Smooth muscle cell of the brain vasculature (primary cell): ENCODE measurements around the gene ROR1.

ENCODE experiments used
- DNase-seq: peaks from one replicate; pipeline ENCODE4 v3.0.0-alpha.2; 2012; ENCODE audit warnings: low read depth, low spot score

Gene ROR1

DNA sequence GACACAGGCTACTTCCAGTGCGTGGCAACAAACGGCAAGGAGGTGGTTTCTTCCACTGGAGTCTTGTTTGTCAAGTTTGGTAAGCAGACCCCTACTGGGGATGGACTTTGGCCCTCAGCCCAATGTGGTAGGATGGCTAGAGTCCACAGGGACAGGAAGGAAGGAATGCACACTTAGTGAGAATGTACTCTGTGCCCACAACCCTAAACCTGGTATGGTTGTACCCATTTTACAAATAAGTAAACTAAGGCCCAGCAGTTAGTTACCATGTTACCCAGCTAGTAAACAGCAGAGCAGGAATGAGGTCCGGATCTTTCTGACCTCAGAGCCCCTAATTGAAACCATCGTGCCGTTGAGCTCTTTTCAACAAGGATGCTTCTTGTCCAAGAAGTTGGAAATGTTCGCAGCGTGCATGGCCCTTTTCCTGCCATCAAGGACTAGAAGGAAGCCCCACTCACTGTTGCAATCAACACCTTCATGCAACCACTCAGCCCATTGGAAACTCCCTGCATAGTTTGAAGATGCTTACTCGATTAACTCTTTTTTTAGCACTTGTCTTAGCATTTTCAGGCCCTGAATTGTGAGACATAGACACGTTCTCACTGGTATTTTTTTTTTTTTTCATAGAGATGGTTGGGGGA is 276.2 kb downstream of the ROR1 start:
- DNase-seq: no peak

DNA sequence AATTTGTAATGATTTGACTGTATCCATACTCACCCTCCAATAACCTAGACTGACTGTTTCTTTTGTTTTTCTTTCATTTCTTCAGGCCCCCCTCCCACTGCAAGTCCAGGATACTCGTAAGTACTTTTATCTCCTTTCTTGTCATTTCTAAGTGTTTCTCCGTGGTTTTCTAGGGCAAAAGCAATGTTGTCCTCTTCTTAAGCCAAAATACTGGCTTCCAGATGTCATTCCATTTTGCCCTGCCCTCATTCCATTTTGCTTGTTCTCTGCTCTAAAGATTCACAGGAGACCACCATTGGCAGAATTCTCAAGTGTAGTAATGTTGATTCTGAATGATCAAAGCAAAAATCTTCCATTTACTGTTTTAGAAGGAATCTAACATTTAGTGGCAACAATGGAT is 276.8 kb downstream of the ROR1 start:
- no peak for DNase-seq

DNA sequence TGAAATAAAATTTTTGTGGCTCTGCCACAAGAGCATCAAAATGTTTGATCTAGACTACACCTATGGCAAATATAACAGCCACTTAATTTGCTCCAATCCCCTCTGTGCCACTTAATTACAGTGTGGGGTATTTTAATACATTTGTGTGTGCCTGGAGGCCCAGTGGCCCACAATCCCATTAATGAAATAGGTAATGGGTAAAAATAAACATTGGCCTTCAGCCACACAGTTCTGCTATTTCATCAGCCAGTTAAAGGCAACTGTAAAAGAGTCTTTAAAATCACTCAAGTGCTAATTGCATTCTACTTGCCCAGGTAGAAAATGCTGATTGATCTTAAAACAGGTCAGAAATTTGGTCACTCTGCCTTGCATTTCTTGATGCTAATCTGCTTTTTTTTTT is 278.0 kb downstream of the ROR1 start:
- no peak for DNase-seq

DNA sequence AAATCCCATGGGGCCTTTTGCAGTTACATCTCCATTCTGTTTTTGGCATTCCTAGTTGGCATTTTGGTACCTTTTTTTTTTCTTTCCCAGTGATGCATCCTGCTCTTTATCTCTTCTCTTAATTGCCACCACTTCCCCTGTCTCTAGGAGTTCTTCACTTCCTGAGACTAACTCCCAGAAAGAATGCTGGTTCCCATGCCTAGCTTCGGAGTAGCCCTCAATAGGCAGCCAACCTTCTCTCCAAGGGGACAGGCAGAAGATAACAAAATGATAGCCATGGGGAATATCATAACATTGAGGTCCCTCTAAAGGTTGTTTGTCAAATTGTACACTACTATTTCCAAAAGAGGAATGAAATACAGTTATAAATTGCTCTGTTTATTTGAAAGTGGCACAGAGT is 279.0 kb downstream of the ROR1 start:
- DNase-seq: no peak

DNA sequence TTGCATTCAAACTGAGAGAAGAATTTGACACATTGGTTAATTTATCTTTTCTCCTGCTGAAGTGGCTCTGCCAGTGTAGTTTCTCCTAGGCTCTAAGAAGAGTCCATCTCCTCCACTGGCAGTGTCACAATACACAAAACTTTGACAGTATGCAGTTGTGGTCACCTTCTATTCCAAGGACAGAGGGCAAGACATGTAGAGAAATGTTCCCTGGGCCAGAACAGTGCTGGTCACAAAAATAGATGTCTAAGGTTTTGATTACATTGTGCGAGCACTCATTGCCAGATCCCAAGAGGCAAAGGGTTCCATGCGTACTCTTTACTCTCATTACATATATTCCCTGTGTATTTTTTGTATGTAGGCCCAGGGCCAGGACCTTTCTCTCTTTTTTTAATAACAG is 281.5 kb downstream of the ROR1 start:
- no peak for DNase-seq

DNA sequence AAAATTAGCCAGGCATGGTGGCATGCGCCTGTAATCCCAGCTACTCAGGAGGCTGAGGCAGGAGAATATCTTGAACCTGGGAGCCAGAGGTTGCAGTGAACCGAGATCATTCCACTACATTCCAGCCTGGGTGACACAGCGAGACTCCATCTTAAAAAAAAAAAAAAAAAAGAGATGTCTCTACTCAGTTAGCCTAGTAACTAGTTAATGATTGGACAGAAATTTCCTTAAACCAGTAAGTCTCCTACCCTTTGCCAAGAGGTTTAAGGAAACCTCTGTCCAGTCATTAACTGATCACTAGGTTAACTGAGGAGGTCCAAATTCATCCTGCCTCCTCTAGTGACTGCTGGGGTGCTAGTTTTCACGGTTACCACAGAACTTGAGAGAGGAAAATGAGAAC is 285.7 kb downstream of the ROR1 start:
- no peak for DNase-seq

DNA sequence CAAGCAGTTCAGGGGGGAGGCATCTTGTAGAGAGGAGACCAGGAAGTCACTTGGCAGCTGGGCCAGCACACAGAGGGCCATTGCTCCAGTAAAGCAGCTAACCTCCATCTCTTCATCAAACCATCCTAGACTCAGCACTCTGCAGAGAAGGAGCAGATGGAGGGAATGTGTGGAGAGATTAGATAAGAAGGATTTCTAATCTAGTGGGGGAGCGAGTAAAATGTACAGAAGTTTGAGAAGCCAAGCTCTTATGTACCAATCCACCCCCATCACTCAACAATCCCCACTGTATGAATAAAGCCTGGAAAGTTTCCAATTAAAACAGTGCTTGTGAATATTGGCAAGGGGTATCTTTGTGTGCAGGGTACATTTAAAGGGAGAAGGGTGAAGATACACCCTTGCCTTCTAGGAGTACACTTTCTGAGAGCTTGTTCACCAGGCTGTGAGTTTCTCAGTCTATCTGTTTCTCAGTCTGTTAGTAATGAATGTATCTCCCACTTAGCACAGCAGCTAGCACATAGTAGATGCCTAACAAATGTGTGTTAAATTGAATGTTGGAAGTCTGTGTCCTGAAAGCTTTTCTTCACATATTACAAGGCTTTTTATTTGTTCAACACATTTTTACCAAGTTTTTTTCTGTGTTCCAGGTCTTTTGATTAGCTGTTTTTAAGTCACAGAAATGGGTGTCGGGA is 286.9 kb downstream of the ROR1 start:
- DNase-seq: no peak

DNA sequence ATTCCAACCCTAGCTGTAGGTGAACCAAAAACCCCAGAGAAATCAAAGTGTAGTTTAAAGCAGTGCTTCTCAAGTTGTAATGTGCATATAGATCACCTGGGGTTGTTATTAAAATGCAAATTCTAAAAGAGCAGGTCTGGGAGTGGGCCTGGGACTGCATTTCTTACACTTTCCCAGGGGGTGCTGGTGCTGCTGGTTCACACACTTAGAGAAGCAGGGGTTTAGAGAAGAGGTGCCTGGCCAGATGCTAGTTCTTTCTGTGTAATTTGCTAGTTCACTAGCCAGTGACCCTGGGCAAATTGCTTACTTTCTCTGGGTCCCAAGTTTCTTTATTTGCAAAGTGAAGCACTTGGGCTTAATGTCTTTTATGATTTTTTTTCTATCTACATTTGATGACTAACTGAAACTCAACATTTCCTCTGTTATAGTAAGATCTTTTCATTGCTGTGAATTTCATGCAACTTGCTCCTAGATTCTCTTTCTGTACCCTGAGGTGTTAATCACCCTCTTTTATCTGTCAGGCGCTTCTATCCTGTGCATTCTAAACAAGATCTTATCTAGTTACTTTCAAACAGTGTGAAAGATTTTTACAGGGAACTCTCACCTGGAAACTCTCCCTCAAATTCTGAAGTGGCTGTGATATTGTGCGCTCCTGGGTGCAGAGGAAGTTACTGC is 287.8 kb downstream of the ROR1 start:
- DNase-seq: no peak

DNA sequence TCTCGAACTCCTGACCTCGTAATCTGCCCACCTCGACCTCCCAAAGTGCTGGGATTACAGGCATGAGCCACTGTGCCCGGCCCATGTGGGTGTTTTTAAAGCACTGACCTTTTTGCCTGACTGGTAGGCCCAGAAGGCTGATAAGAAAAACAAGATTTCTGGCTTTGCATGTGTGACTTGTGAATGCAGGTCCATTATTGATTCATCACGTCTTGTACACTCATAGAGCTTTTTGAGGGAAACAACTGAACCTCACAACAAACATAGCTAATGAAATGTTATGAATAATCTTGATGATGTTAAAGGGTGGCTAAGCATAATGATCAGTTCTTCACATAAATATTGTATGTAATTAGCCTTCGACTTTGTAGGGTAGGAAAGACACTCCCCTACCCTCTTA is 288.7 kb downstream of the ROR1 start:
- no peak for DNase-seq

DNA sequence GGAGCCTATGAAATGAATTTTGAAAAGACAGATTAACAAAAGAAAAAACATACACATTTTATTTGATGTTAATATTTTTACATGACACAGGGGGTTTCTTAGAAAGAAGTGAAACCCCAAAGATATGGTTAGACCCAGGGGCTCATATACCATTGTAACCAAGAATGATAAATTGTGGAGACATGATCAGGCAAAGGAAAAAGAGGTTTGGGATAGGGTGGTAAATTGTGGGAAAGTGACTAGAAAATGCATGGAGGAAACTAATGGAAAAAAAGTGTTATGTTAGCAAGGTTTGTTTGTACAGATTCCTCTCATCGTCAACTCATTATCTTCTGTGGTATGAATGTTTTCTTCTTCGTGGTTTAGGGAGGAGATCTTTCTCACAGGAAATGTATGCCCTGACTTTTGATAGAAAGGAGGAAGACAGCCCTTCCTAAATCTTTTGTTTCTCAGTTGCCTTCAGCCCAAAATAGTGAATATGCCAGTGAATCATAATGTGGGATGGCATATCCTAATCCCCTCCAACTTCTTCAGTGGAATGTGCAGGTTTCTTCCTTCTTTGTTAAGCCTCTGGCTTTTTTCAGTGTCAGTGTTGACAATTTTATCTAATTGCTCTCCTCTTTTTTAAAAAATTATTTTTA is 289.2 kb downstream of the ROR1 start:
- DNase-seq: no peak

DNA sequence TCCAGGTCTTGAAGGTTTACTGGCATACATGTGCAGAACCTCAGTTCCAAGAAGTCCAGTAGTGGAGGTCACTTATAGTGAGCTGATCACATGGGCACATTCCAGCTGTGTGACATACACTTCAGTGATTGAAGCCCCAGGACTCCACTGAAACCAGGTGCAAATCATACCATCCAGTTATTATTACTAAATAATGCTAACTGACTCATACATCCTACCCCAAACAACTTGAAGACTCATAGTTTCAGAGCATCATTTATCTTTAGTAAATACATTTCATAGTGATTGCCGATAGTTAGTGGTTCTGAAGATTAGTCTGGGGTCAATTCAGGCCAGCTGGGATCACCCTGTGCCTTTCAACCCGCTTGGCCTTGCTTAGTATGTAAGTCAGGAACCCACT is 291.8 kb downstream of the ROR1 start:
- no peak for DNase-seq

DNA sequence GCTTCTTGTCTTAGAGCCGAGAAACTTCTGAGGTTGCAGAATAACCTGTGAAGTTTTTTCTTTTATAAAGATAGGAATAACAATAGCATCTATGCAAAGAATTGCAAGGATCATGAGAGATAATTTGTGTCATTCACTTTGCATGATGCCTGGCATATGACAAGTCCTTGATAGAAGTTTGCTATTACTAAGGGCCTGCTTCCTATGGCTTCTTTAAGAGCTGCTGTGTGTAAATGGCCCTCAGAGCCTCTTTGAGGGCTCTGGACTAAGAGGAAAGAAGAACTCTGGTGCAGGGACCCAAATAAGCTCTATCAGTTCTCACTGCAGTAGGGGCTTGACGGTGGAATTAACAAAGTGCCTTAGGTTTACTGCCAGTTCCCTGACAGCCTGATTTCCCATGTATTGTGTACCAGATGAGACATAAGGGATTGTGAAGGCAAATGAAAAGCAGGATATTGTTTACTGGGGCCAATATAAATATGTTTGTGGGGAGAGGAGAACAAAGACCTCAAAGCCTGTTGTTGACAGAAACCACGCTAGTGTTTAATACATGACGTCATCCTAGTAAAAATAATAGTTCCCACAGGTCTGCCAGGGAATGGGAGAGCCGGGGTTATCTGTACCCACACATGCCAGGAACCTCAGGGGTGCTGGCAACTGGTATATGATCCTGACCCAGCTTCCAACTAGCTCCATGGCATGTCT is 298.4 kb downstream of the ROR1 start:
- DNase-seq: no peak

DNA sequence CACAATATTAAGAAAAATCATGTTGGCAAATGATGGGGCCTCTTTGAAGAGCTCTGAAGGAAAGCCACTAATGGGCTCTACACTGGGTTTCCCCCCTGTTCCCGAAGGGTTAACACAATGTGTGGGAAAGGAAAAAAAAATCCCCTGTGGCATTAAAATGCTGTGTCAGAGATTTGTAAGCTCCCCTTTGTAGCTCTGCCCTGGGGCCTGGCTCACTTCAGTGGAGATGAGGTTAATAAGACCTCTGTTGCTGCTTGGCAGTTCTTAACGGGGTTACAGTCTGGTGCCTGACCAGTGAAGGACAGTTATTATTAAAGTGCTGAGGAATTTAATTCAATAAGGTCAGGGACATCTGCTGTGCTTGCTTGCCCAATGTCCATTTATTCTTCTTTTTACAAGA is 299.9 kb downstream of the ROR1 start:
- DNase-seq: no peak

DNA sequence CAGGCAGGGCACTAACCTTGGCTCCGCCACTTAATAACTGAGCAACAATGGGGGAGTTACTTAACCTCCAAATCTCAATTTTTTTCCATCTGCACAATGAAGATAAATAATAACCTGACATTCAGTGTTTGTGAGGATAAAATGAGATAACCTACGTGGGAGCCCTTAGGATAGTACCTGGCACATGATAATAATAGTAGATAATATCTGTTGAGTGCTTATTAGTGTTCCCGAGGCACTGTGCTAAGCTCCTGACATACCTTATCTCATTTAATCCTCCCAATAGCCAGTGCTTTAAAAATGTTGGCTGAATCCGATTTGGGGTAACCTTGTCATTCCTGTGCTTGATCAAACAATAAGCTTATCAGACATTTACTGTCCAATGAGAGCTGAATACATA is 300.9 kb downstream of the ROR1 start:
- no peak for DNase-seq

DNA sequence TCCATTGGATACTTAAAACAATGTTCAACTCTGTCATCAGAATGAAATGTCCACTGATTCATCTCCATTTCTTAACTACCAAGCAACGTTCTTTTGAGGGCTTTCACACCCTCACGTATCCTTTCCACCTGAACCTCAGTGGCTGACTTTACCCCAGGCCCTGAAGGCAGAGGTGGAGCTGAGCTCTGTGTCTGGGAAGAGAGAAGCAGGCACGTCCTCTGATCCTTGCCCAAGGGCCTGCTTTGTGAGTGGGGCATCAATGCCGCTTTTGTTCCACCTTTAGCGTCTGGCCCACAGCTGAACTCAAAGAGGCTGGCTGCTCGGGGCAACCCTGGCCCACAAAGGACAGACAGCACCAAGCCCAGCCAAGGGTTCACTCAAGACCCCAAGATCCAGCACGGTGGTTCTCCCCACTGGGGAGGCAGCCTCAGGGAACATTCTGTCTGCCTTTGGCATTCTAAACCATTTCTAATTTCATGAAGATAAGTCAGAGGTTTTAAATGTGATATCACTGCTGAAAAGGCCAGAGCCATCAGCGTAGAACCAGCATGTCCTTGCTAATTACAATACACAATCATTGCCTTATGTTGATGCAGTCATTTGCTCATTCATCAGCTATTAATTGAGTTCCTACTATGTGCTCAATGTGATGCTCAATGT is 303.6 kb downstream of the ROR1 start:
- no peak for DNase-seq

DNA sequence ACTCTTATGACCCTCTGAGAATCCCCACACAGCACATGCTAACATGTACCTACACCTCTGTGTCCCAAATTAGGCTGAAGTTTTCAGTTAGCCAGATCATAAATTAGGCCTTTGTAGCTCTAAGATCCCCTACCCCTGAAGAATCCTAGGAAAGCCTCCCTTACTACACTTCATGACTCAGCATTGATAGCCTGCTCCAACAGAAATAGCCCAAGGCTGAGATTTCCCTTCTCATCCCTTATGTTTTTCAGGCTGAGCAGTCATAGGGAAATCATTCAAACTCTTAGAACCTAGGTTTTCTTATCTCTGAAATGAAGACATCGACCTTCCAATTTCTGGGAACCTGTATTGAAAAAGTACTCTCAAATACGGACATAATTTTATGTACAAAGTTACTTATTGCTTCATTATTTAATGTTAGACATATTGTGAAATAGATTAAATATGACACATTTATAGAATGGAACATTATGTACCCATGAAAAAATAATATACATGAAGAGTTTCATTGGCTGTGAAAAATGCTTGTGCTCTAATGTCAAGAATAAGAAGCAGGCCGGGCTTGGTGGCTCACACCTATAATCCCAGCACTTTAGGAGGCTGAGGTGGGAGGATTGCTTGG is 307.2 kb downstream of the ROR1 start:
- no peak for DNase-seq

DNA sequence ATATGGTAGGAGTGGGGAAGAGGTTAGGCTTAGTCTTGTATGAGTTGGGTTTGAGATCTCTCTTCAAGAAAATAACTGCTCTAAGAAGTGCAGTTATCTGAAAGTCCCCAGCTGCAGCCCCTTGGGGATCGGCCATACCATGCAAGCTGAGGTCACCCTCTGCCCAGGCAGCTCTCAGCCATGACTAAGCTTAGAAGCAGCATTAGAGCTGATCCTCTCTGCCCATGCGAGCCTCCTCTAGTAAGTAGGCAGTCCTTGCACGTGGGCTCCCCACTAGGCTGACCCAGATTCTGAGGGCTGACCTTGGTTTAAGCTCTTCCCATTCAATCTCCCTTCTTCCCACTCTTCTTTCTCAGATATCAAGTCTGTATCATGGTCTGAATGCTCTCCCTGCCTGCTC is 308.6 kb downstream of the ROR1 start:
- DNase-seq: no peak

DNA sequence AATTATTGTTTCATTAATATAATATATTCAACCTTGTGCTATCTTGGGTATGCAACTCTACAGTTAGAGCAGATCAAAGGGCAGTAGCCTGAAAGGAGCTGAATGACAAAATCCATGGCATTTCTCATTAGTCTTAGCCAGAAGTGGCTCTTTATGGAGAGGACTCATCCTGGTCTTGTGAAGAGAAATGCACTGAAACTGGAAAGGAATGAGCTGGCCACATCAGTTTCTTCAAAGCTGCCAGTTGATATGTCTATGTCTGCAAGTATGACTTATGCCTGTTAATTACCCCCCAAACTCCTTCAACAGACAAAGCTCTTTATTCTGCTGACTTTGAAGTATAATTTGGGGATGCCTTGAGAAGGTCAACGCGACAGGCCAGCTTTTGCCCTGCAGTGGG is 310.6 kb downstream of the ROR1 start:
- no peak for DNase-seq

DNA sequence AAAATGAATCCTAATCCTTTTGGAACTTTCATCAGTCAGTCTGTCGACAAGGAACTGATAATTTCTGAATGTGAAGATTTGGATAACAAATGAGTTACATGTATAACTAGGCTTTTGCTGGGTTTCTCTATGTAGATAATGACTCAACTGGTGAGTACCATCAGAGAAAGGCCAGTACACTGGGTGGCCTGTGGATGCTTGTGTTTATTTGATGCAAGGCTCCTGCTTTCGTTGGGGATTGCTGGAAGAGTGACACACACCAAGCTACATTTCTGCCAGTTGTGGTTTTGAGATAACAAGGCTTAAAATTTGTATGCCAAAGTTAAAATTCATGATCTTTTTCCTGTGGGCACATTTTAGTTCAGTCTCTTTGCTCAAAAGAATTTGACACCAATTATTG is 314.0 kb downstream of the ROR1 start:
- DNase-seq: no peak

DNA sequence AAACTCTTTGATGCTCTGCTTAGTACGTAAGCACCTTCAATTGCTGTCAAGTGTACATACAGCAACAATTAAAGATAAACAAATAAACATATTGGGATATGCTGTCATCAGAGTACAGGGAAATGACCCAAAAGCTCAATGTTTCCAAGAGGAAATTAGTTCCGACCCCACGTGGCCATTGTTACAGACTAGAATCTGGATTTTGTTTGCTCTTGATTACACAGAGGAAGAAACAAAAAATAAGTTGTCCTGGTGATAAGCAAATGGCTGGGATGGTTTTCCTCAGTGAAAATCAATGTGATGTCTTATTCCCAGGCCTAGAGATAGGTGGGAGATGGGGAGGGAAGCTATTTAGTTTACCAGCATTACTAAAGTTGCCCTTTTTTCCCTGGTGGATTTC is 316.6 kb downstream of the ROR1 start:
- DNase-seq: no peak

DNA sequence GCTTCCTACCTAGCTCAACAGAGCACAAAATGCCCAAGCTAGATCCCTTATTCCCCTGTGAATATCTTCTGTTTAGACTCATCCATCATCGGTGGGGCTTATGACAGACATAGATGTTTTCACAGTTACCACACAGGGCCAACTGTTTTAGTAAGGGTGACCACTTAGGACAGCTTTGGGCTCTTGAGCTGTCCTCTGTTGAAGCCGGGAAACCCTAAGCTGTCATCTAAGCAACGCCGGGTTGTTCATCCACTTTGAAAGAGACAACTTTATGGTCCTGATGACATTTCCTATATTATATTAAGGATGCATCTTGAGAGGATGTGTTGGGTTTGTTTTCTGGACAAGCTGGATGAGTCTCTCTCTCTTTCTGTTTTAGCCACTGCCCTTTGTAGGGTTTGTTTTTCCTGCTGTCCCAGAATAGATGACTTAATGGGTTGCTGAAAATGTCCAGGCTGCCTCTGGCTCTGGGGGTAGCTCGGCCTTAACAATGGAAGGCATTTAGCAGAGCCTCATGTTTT is 319.1 kb downstream of the ROR1 start:
- DNase-seq: no peak
